Left kidney (tissue), 8 donors: ENCODE data around the gene SFXN5. TPM values are rescaled to one million over a fixed set of nuclear protein-coding genes. Genes with fewer than 3 reads are reported as not detected.
"Not testable (repeated sequence)": the region's sequence is repeated elsewhere in the genome, so short reads cannot be mapped to it uniquely, and the experiment has no call there.

Experiments
- DNase-seq: peaks from one replicate; pipeline ENCODE4 v3.0.0-alpha.2; 2013
- long read RNA-seq, 8 donors: transcript quantifications; one replicate each; lab custom pipeline, GENCODE V29; 2026
- polyA plus RNA-seq: library from polyadenylated mRNA; unstranded; fragments of 120-200 nt; gene quantifications from one replicate; pipeline ENCODE4 v1.2.1, GENCODE V29; 2013; ENCODE audit not compliant: insufficient read length

SFXN5 gene
- polyA plus RNA-seq, result 26.3 TPM
- long read RNA-seq, donor 1, full-length matches to known transcripts, result 5 of 5 reads
- long read RNA-seq, donor 1, partial matches to known transcripts, result 0 of 5 reads
- long read RNA-seq, donor 1, other reads (novel, unspliced or antisense), result 0 of 5 reads
- long read RNA-seq, donor 2, full-length matches to known transcripts, result 3 of 3 reads
- long read RNA-seq, donor 2, partial matches to known transcripts, result 0 of 3 reads
- long read RNA-seq, donor 2, other reads (novel, unspliced or antisense), result 0 of 3 reads
- long read RNA-seq, donor 3, full-length matches to known transcripts, result 4 of 4 reads
- long read RNA-seq, donor 3, partial matches to known transcripts, result 0 of 4 reads
- long read RNA-seq, donor 3, other reads (novel, unspliced or antisense), result 0 of 4 reads
- long read RNA-seq, donor 4, result 0 reads
- long read RNA-seq, donor 5, partial matches to known transcripts, result 0 of 1 reads
- long read RNA-seq, donor 5, other reads (novel, unspliced or antisense), result 0 of 1 reads
- long read RNA-seq, donor 6, full-length matches to known transcripts, result 2 of 2 reads
- long read RNA-seq, donor 6, partial matches to known transcripts, result 0 of 2 reads
- long read RNA-seq, donor 6, other reads (novel, unspliced or antisense), result 0 of 2 reads
- long read RNA-seq, donor 7, full-length matches to known transcripts, result 4 of 4 reads
- long read RNA-seq, donor 7, partial matches to known transcripts, result 0 of 4 reads
- long read RNA-seq, donor 7, other reads (novel, unspliced or antisense), result 0 of 4 reads
- long read RNA-seq, donor 8, full-length matches to known transcripts, result 2 of 2 reads
- long read RNA-seq, donor 8, partial matches to known transcripts, result 0 of 2 reads
- long read RNA-seq, donor 8, other reads (novel, unspliced or antisense), result 0 of 2 reads

DNA sequence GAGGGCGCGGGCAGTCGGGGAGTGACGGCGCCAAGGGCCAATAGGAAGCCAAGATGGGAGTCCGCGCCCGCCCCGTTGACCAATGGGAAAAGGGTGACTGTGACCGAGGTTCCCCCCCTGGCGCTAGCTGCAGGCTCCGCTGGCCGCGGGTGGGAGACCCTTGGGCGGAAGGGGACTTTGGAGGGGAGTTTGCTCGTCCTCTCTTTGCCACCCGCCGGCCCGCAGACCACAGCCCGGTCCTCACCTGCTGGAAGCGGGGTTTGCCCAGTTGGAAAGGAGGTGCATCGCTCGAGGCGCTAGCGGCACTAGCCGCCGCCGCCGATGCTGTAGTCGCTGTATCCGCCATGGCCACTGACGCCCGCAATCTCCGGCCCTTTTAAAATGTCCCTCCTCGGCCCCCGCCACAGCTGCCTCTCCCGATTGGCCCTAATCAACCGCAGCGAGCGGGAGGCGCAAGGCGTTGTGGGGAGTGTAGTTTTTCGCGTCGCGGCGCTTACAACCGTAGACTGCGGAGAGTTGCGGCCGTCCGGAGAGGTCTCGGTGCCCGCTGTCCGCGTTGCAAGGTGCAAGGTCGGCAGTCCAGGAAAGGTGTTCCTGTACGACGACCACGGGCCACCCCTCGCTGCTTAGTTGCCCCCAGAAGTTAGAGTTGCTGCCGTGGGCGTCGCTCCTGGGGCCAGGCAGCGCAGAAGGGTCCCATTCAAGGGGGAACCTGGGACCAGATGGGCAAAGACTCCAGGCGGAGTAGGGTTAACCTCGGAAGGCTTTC is at the start of gene SFXN5:
TSS of gene SFXN5 (minus strand) at position 353 of the 769 bp plus-strand sequence. CDS start at position 346, 7 bp downstream.
- DNase-seq, result peak; percentile 97

DNA sequence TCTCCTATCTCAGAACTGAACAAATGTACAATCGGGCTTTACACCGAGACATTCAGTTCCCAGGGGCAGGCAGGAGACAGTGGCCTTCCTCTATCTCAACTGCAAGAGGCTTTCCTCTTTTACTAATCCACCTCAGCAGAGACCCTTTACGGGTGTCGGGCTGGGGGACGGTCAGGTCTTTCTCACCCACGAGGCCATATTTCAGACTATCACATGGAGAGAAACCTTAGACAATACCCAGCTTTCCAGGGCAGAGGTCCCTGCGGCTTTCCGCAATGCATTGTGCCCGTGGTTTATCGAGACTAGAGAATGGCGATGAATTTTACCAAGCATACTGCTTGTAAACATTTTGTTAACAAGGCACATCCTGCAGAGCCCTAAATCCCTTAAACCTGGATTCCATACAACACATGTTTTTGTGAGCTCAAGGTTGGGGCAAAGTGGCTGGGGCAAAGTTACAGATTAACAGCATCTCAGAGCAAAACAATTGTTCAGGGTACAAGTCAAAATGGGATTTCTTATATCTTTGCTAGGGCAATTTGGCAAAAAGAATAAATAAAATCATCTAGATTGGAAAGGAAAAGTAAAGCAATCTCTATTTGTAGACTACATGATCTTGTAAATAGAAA is 48.2 kb upstream of the SFXN5 start:
- not testable (repeated sequence) for DNase-seq

- DNase-seq, result no peak
These were observed 45.9 kb upstream of the SFXN5 start for GRCh38 chr2:73117441-73117840.

- DNase-seq, result no peak
These were observed 44.9 kb upstream of the SFXN5 start for GRCh38 chr2:73116182-73116960.

GRCh38 chr2:73114273-73114867 is 42.9 kb upstream of the SFXN5 start:
- no peak for DNase-seq

GRCh38 chr2:73112913-73113854 is 41.7 kb upstream of the SFXN5 start, which contains the start of gene RAB11FIP5:
Gene RAB11FIP5, minus strand, starts transcription at chr2:73112948. Its CDS starts 171 bp downstream, at chr2:73112777.
- peak; percentile 65 for DNase-seq

GRCh38 chr2:73112026-73112912 is 40.8 kb upstream of the SFXN5 start:
- DNase-seq, result peak; percentile 27

- no peak for DNase-seq
These were observed 39.8 kb upstream of the SFXN5 start for GRCh38 chr2:73111073-73112025.

DNA sequence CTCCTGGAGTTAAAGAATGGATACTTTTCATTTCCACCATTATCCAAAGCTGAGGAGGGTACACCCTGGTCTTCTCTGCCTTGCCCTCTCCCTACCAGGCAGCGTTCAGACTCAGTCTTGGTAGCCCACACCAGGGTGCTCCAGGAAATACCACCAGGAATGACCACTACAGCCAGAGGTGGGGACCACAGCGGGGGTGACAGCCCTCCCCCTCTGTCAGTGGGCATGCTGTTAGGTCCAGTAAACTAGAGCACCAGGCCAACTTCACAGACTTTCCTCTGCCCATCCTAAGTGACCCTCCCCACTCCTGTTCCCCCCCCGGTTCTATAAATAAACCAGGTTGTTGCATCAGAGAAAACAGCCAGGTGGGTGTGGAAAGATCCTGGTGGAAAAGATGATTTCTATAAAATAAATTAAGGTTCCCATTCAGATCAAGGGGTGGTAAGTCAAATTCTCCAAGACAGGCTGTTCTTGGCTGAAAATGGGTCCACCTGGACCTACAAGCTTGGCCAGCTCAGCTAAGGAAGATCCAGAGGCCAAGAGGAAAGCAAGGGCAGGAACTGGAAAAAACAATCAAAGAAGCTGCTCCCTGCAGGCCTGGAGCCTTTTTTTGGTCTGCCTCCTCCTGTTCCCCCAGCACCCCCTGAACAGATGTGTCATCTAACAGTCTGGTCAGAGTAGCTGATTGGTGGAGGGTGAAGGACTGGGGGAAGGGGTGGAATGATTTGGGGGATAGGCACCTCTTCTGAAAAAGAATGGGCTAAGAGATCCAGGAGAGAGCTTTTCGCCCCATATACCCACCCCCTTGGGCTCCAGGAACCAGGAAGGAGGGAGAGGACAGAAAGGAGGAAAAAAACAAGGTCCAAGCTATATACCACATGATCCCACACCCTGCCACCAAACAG is 38.9 kb upstream of the SFXN5 start:
- DNase-seq, result no peak

- no peak for DNase-seq
These were observed 38.1 kb upstream of the SFXN5 start for GRCh38 chr2:73109431-73110167.

DNA sequence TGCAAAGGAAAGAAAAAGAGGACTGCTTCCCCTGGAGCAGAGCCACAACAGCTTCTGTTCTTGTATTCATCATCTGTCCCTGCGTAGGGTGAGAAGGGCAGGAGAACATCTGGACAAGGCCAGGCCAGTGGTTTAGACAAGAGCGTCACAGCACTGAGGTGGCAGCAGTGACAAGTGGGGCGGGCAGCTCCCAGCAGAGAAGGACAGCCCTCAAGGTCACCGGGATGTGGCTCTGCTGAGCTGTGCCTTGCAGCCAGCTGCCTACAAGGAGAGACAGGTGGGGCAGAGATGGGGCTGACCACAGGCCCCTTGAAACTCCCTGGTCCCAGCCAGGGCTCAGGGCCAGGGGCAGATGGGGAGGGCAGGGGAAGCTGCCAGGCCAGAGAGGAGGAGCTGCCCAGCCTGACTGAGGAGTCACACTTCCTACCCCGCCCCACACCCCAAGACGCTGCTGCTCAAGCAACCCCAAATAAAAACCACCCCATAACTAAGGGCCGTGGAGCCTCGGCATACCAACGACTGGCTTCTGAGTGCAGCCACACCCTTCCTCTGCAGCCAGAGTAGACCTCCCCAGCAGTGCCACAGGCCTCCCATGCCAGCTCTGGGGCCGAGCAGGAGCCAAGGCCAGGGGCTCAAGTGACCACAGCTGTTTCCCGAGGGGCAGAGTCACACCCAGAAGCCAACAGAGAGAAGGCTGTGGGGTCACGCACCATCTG is 35.9 kb upstream of the SFXN5 start:
- no peak for DNase-seq

GRCh38 chr2:73106791-73107190 is 35.3 kb upstream of the SFXN5 start:
- no peak for DNase-seq

- DNase-seq, result no peak
These were observed 34.0 kb upstream of the SFXN5 start for GRCh38 chr2:73105511-73105971.

GRCh38 chr2:73104933-73105332 is 33.4 kb upstream of the SFXN5 start:
- DNase-seq, result no peak
